Prostate gland (tissue), 2 donors: ENCODE results near the gene ARMC2. TPM values are rescaled to one million over a fixed set of nuclear protein-coding genes. Genes with fewer than 3 reads are reported as not detected.

ENCODE experiments used
- DNase-seq: peaks from one replicate; pipeline ENCODE4 v3.0.0-alpha.2; 2019; ENCODE audit warnings: low spot score
- H3K27ac ChIP-seq, 2 donors: fragments of 200-600 bp; sonication (generic); 2 replicates each; pipeline ENCODE4 v1.5.1; 2017 to 2019
- H3K27me3 ChIP-seq: fragments of 200-600 bp; sonication (generic); replicated peaks from 2 replicates; pipeline ENCODE4 v1.5.1; 2019; ENCODE audit not compliant: insufficient read depth
- H3K36me3 ChIP-seq, 2 donors: fragments of 200-600 bp; sonication (generic); 1 replicate in 1 of 2; 2 replicates in 1 of 2; pipeline versions ENCODE4 v1.5.1 to v1.8.1; 2017 to 2019
- H3K4me1 ChIP-seq: fragments of 200-600 bp; sonication (generic); replicated peaks from 2 replicates; pipeline ENCODE4 v1.5.1; 2019
- H3K4me3 ChIP-seq, 2 donors: fragments of 200-600 bp; sonication (generic); 2 replicates each; pipeline ENCODE4 v1.5.1; 2017 to 2019
- H3K9me3 ChIP-seq: fragments of 200-600 bp; sonication (generic); 2 replicates; pipeline ENCODE4 v1.5.1; 2017
- CTCF ChIP-seq, 4 experiments: fragments of 200-600 bp in 2 of 4; fragments of 450-650 bp in 2 of 4; sonication (generic) in 2 of 4; IDR thresholded peaks; 1 replicate in 3 of 4; 2 replicates in 1 of 4; pipeline ENCODE4 v1.5.1; 2016 to 2019; ENCODE audit warnings: antibody characterized with exemption in 4 of 4, mild to moderate bottlenecking in 2 of 4, moderate library complexity in 2 of 4
- POLR2A ChIP-seq: fragments of 450-650 bp; IDR thresholded peaks from one replicate; pipeline ENCODE4 v1.6.1; 2016; ENCODE audit warnings: antibody characterized with exemption, mild to moderate bottlenecking
- POLR2AphosphoS5 ChIP-seq: sonication (generic); formaldehyde crosslinking; IDR thresholded peaks from one replicate; pipeline ENCODE4 v1.6.1; 2017; ENCODE audit warnings: antibody characterized with exemption
- WGBS: methylation state at CpG from one replicate; pipeline ENCODE4 v1.1.5; 2018; 5-methylcytosine and 5-hydroxymethylcytosine counted together
- intact Hi-C: fragments of 100-400 bp; cut with DNase I; formaldehyde crosslinking; loops from one replicate; pipeline ENCODE4 v1.14.2; 2022
- total RNA-seq, 2 donors: library from RNA; depleted of rRNA; stranded (reverse); fragments of >200 nt; gene quantifications; one replicate each; pipeline ENCODE4 v1.1.0, GENCODE V29; 2016

Gene ARMC2
- total RNA-seq, 2 donors from 2014 or later: 2.0 to 8.4 TPM

- Histone ChIP-seq H3K27ac (peak overlapping the region; percentile 94 to 96), H3K4me3 (peak overlapping the region; percentile 97 to 98), H3K27me3 (no peaks in the 10 kb centered on the region), H3K4me1 (no peaks in the 10 kb centered on the region), H3K9me3 (no peaks in the 10 kb centered on the region), H3K36me3 (no peaks in the 10 kb centered on the region)
- peak; percentile 94 for DNase-seq
- intact Hi-C loops: loop anchor here (5.0 to 10.0 kb wide), 3 partner anchors 62 to 452 kb away; no protein-coding TSS in a partner anchor
- under 1% methylated on average over 73 of the region's 80 CpGs for WGBS
- TF ChIP-seq POLR2A (peak; percentile 90), POLR2AphosphoS5 (peak; percentile 93), CTCF (IDR thresholded peaks at IDR 0.05) (peak; percentile 15 to 92 (median 48))
Measured at GRCh38 chr6:109009236-109009961, 161.2 kb downstream of the ARMC2 start.

GRCh38 chr6:109009962-109010704 lies 161.9 kb downstream of the ARMC2 start:
- no peaks in the 10 kb centered on the region for H3K4me1 ChIP-seq
- no peaks in the 10 kb centered on the region for H3K9me3 ChIP-seq
- 6% methylated on average over 10 of the region's 10 CpGs for WGBS
- H3K4me3 ChIP-seq: peak overlapping the region; percentile 97 to 98
- no peaks in the 10 kb centered on the region for H3K36me3 ChIP-seq
- H3K27me3 ChIP-seq: no peaks in the 10 kb centered on the region
- intact Hi-C loops: loop anchor here (5.0 to 10.0 kb wide), 3 partner anchors 63 to 453 kb away; no protein-coding TSS in a partner anchor
- TF ChIP-seq POLR2AphosphoS5: no peak
- no peak for TF ChIP-seq POLR2A
- no peak for TF ChIP-seq CTCF (IDR thresholded peaks at IDR 0.05)
- no peak for DNase-seq
- peak overlapping the region; percentile 94 to 96 for H3K27ac ChIP-seq

- H3K9me3 ChIP-seq: no peaks in the 10 kb centered on the region
- DNase-seq: no peak
- intact Hi-C loops: no loop called here
- no peaks in the 10 kb centered on the region for H3K27me3 ChIP-seq
- WGBS: 44% methylated on average over 2 of the region's 2 CpGs
- H3K4me1 ChIP-seq: no peaks in the 10 kb centered on the region
- peak overlapping the region in 1 of 2 donors; percentile 98 for H3K4me3 ChIP-seq
- TF ChIP-seq POLR2A (no peak), POLR2AphosphoS5 (peak; percentile 35)
- H3K27ac ChIP-seq: peak overlapping the region; percentile 94 to 96
- H3K36me3 ChIP-seq: no peaks in the 10 kb centered on the region
Measured at GRCh38 chr6:109010705-109011102, 162.5 kb downstream of the ARMC2 start.

GRCh38 chr6:109013656-109014305 lies 165.6 kb downstream of the ARMC2 start:
- intact Hi-C loops: no loop called here

More at GRCh38 chr6:109013656-109014305, 165.6 kb downstream of the ARMC2 start:
- H3K9me3 ChIP-seq: no peaks in the 10 kb centered on the region
- WGBS: 47% methylated on average over 2 of the region's 2 CpGs
- H3K4me1 ChIP-seq: no peaks in the 10 kb centered on the region
- no peaks in the 10 kb centered on the region for H3K36me3 ChIP-seq
- TF ChIP-seq POLR2AphosphoS5 (no peak), POLR2A (no peak), CTCF (IDR thresholded peaks at IDR 0.05) (no peak)
- DNase-seq: no peak
- H3K27me3 ChIP-seq: no peaks in the 10 kb centered on the region
- no peak overlapping the region for H3K4me3 ChIP-seq
- H3K27ac ChIP-seq: no peak overlapping the region
